A549 treated with AZD9567 at 1 μM for 4 hours (cell line): ENCODE results near the gene TOMM5. TPM values are rescaled to one million over a fixed set of nuclear protein-coding genes. Genes with fewer than 3 reads are reported as not detected.

Experiments used
- total RNA-seq: library from RNA; stranded (reverse); fragments of 200-300 nt; extraction: Qiagen RNA extraction; gene quantifications from 5 replicates; pipeline ENCODE4 v1.2.3, GENCODE V29; 2022; ENCODE audit not compliant: insufficient read depth

The TOMM5 gene
- total RNA-seq: 266 to 337 TPM (median 331 TPM) in 5 replicates

GRCh38 chr9:37592108-37592951 is at the start of gene TOMM5:
Gene TOMM5, minus strand, starts transcription at chr9:37592597. Its CDS starts 65 bp downstream, at chr9:37592532.

GRCh38 chr9:37575921-37576721 is 16.3 kb downstream of the TOMM5 start, which contains the start of gene FBXO10:
Gene FBXO10, minus strand, starts transcription at chr9:37576380. Its CDS starts 34,612 bp downstream, at chr9:37541768.

Other genes starting within 250 kb of the TOMM5 start
- 142 to 179 TPM (median 174 TPM) in 5 replicates for gene GRHPR, start 169.9 kb downstream of the TOMM5 start, total RNA-seq
- 6.9 to 9.4 TPM (median 8.0 TPM) in 5 replicates for gene ZBTB5, start 127.1 kb downstream of the TOMM5 start, total RNA-seq
- gene POLR1E, start 106.6 kb downstream of the TOMM5 start, total RNA-seq: 35.3 to 47.8 TPM (median 38.4 TPM) in 5 replicates
- gene FBXO10, start 16.2 kb downstream of the TOMM5 start, total RNA-seq: 6.2 to 8.0 TPM (median 7.5 TPM) in 5 replicates
- gene FRMPD1, start 58.4 kb upstream of the TOMM5 start, total RNA-seq: 0.02 to 0.06 TPM (median 0.05 TPM) in 4 of 5 replicates, not detected in the other
- gene TRMT10B, start 161.2 kb upstream of the TOMM5 start, total RNA-seq: 4.9 to 6.1 TPM (median 4.9 TPM) in 5 replicates
- gene EXOSC3, start 192.5 kb upstream of the TOMM5 start, total RNA-seq: 74.9 to 82.8 TPM (median 80.3 TPM) in 5 replicates
- gene DCAF10, start 208.2 kb upstream of the TOMM5 start, total RNA-seq: 12.7 to 15.3 TPM (median 13.6 TPM) in 5 replicates